ENCODE data around the gene DTX3L.

DNA sequence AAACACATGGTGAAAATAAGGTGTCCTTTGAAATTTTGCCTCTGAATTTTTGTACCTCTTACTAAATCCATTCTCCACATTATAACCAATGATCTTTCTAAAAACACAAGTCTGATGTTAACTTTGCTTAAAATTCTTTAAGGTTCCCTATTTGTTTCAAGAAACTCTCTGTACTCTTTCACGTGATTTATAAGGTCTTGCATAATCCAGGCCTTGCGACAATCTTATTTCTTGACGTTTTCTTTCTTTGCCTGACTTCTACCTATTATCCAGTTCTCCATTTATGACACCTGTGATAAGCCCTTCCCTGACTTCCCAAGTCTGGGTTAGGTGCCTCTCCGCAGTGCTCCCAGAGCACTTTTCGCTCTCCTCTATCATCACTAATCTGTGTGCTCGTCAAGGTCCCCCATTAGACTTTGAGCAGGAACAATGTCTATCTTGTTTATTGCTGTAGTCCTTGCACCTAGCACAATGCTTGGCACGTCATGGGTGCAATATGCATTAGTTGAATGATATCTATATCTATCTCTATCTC lies 25.1 kb upstream of the DTX3L start:
- TF ChIP-seq, protein P1, sequence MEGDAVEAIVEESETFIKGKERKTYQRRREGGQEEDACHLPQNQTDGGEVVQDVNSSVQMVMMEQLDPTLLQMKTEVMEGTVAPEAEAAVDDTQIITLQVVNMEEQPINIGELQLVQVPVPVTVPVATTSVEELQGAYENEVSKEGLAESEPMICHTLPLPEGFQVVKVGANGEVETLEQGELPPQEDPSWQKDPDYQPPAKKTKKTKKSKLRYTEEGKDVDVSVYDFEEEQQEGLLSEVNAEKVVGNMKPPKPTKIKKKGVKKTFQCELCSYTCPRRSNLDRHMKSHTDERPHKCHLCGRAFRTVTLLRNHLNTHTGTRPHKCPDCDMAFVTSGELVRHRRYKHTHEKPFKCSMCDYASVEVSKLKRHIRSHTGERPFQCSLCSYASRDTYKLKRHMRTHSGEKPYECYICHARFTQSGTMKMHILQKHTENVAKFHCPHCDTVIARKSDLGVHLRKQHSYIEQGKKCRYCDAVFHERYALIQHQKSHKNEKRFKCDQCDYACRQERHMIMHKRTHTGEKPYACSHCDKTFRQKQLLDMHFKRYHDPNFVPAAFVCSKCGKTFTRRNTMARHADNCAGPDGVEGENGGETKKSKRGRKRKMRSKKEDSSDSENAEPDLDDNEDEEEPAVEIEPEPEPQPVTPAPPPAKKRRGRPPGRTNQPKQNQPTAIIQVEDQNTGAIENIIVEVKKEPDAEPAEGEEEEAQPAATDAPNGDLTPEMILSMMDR (IDR thresholded peaks at IDR 0.05; ENCODE audit: insufficient read depth, low read depth, low read length): no peak
- no peak for TF ChIP-seq EZH2 (IDR thresholded peaks at IDR 0.05; ENCODE audit: insufficient read depth, low read length)

All from astrocyte (in vitro differentiated cells and primary cell).